Neuronal stem cell (in vitro differentiated cells): ENCODE measurements around the gene MYH9.
A peak's percentile ranks its signal among the peaks of the same experiment; 100 is the strongest.

Source experiments
- DNase-seq: peaks from one replicate; pipeline ENCODE4 v3.0.0-alpha.2; 2013; ENCODE audit warnings: low spot score
- H2AFZ ChIP-seq: one replicate; pipeline ENCODE4 v1.6.1; 2013; ENCODE audit warnings: mild to moderate bottlenecking, low read length, inconsistent platforms
- H2AK5ac ChIP-seq: 2 replicates; pipeline ENCODE4 v1.6.1; 2013; ENCODE audit warnings: low read depth, mild to moderate bottlenecking, inconsistent platforms, low read length, moderate library complexity, mixed read lengths
- H2BK120ac ChIP-seq: 2 replicates; pipeline ENCODE4 v1.6.1; 2013; ENCODE audit warnings: low read depth, mild to moderate bottlenecking, inconsistent platforms, low read length, moderate library complexity, mixed read lengths
- H2BK12ac ChIP-seq: one replicate; pipeline ENCODE4 v1.6.1; 2013; ENCODE audit warnings: low read length, inconsistent platforms
- H2BK15ac ChIP-seq: 2 replicates; pipeline ENCODE4 v1.6.1; 2013; ENCODE audit warnings: mild to moderate bottlenecking, low read length, inconsistent platforms, mixed read lengths
- H2BK5ac ChIP-seq: one replicate; pipeline ENCODE4 v1.6.1; 2013; ENCODE audit warnings: inconsistent platforms, mild to moderate bottlenecking, low read length, moderate library complexity
- H3K14ac ChIP-seq: one replicate; pipeline ENCODE4 v1.6.1; 2013; ENCODE audit warnings: low read length, inconsistent platforms
- H3K18ac ChIP-seq: 2 replicates; pipeline ENCODE4 v1.6.1; 2013; ENCODE audit warnings: low read length, inconsistent platforms
- H3K23ac ChIP-seq: 2 replicates; pipeline ENCODE4 v1.6.1; 2013; ENCODE audit warnings: low read depth, mild to moderate bottlenecking, mixed read lengths, low read length, inconsistent platforms; ENCODE audit not compliant: poor library complexity
- H3K27ac ChIP-seq: replicated peaks from 3 replicates; pipeline ENCODE4 v1.5.1; 2013; ENCODE audit warnings: low read length, inconsistent platforms
- H3K27me3 ChIP-seq, 3 experiments: 2 replicates each; pipeline ENCODE4 v1.6.1; 2013; ENCODE audit warnings: low read length in 3 of 3, mild to moderate bottlenecking in 2 of 3, inconsistent platforms in 1 of 3, low read depth in 1 of 3, mixed read lengths in 1 of 3, moderate library complexity in 1 of 3; ENCODE audit not compliant: control insufficient read depth in 3 of 3, insufficient read depth in 3 of 3
- H3K36me3 ChIP-seq, 2 donors: replicated peaks in 1 of 2; 2 replicates each; pipeline ENCODE4 v1.6.1; 2013; ENCODE audit warnings: low read length in 2 of 2; ENCODE audit not compliant: control insufficient read depth in 2 of 2, insufficient read depth in 2 of 2
- H3K4ac ChIP-seq: 2 replicates; pipeline ENCODE4 v1.6.1; 2013; ENCODE audit warnings: inconsistent platforms, mild to moderate bottlenecking, low read length, moderate library complexity
- H3K4me1 ChIP-seq, 2 donors: 1 replicate in 1 of 2; 2 replicates in 1 of 2; pipeline ENCODE4 v1.6.1; 2013; ENCODE audit warnings: low read length in 2 of 2, low read depth in 1 of 2; ENCODE audit not compliant: control insufficient read depth in 2 of 2, insufficient read depth in 1 of 2
- H3K4me2 ChIP-seq: one replicate; pipeline ENCODE4 v1.6.1; 2013; ENCODE audit warnings: mild to moderate bottlenecking, low read length, inconsistent platforms; ENCODE audit not compliant: insufficient read depth, poor library complexity, severe bottlenecking
- H3K4me3 ChIP-seq, 2 donors: 2 replicates each; pipeline ENCODE4 v1.5.1; 2013; ENCODE audit warnings: low read length in 2 of 2, mild to moderate bottlenecking in 2 of 2, inconsistent platforms in 1 of 2, moderate library complexity in 1 of 2
- H3K79me1 ChIP-seq: one replicate; pipeline ENCODE4 v1.6.1; 2013; ENCODE audit warnings: low read depth, mild to moderate bottlenecking, inconsistent platforms, low read length, moderate library complexity
- H3K9ac ChIP-seq: one replicate; pipeline ENCODE4 v1.6.1; 2013; ENCODE audit warnings: mild to moderate bottlenecking, low read depth, low read length, inconsistent platforms; ENCODE audit not compliant: poor library complexity
- H3K9me3 ChIP-seq, 2 donors: replicated peaks in 1 of 2; 2 replicates each; pipeline versions ENCODE3 to v1.6.1; 2013; ENCODE audit warnings: low read length in 2 of 2, mild to moderate bottlenecking in 2 of 2, inconsistent platforms in 1 of 2, low read depth in 1 of 2, mixed read lengths in 1 of 2, moderate library complexity in 1 of 2; ENCODE audit not compliant: control insufficient read depth in 2 of 2, insufficient read depth in 1 of 2
- H4K8ac ChIP-seq: one replicate; pipeline ENCODE4 v1.6.1; 2013; ENCODE audit warnings: low read depth, mild to moderate bottlenecking, inconsistent platforms, low read length, moderate library complexity
- H4K91ac ChIP-seq: one replicate; pipeline ENCODE4 v1.6.1; 2013; ENCODE audit warnings: low read length, low read depth, mild to moderate bottlenecking, inconsistent platforms; ENCODE audit not compliant: poor library complexity
- WGBS, 2 donors: extraction: QIAGEN DNeasy Blood & Tissue Kit; methylation state at CpG; one replicate each; pipeline ENCODE4 v1.1.7; 2013; ENCODE audit warnings: missing lambda C conversion rate in 2 of 2, mixed read lengths in 1 of 2; ENCODE audit not compliant: insufficient read length in 2 of 2, insufficient replicate concordance in 1 of 2; ENCODE audit errors: extremely low coverage in 2 of 2; 5-methylcytosine and 5-hydroxymethylcytosine counted together

The MYH9 gene

GRCh38 chr22:36364255-36365019 lies 23.3 kb downstream of the MYH9 start:
- Histone ChIP-seq H3K23ac (no peak overlapping the region), H3K14ac (no peak overlapping the region), H3K4ac (no peak overlapping the region), H2BK12ac (no peak overlapping the region), H2BK120ac (no peak overlapping the region), H3K4me1 (peaks cover 39 to 75% of the 10 kb centered on the region in 2 donors), H2BK15ac (no peak overlapping the region), H3K9me3 (no peaks in the 10 kb centered on the region), H3K4me3 (no peak overlapping the region), H3K27me3 (no peaks in the 10 kb centered on the region), H4K8ac (no peak overlapping the region), H3K79me1 (peaks cover 15% of the 10 kb centered on the region), H3K36me3 (peaks cover 0 to 25% of the 10 kb centered on the region in 2 donors), H2AFZ (no peak overlapping the region), H2BK5ac (no peak overlapping the region), H2AK5ac (no peak overlapping the region), H4K91ac (no peak overlapping the region), H3K27ac (no peak overlapping the region), H3K4me2 (no peak overlapping the region), H3K18ac (no peak overlapping the region), H3K9ac (no peak overlapping the region)
- DNase-seq, result no peak
- no CpG with 5 or more reads among the region's 7 CpGs for whole genome bisulfite sequencing, 2 donors

- Histone ChIP-seq H3K4me2 (no peak overlapping the region), H3K18ac (peak overlapping the region; percentile 50), H2BK5ac (peak overlapping the region; percentile 4), H4K91ac (no peak overlapping the region), H2BK12ac (no peak overlapping the region), H3K79me1 (peaks cover 13% of the 10 kb centered on the region), H2BK120ac (no peak overlapping the region), H3K4me1 (peaks cover 31 to 70% of the 10 kb centered on the region in 2 donors), H3K4me3 (no peak overlapping the region), H2AFZ (no peak overlapping the region), H2AK5ac (no peak overlapping the region), H3K36me3 (peaks cover 0 to 25% of the 10 kb centered on the region in 2 donors), H3K27me3 (no peaks in the 10 kb centered on the region), H3K27ac (no peak overlapping the region), H3K23ac (no peak overlapping the region), H3K4ac (no peak overlapping the region), H4K8ac (no peak overlapping the region), H3K14ac (no peak overlapping the region), H3K9me3 (no peaks in the 10 kb centered on the region), H3K9ac (no peak overlapping the region), H2BK15ac (no peak overlapping the region)
- DNase-seq, result no peak
- WGBS, 2 donors, result no CpG with 5 or more reads among the region's 4 CpGs
These were observed 24.3 kb downstream of the MYH9 start for GRCh38 chr22:36363349-36363981.

GRCh38 chr22:36362932-36363331 lies 24.8 kb downstream of the MYH9 start:
- WGBS, 2 donors, result no CpG with 5 or more reads among the region's 2 CpGs
- H3K4me3 ChIP-seq, result no peak overlapping the region
- no peak overlapping the region for H3K27ac ChIP-seq
- no peak overlapping the region for H2BK5ac ChIP-seq
- no peak overlapping the region for H3K14ac ChIP-seq
- peaks cover 0 to 25% of the 10 kb centered on the region in 2 donors for H3K36me3 ChIP-seq
- no peak overlapping the region for H4K8ac ChIP-seq
- no peak overlapping the region for H3K9ac ChIP-seq
- no peak for DNase-seq
- peaks cover 13% of the 10 kb centered on the region for H3K79me1 ChIP-seq
- H3K4me1 ChIP-seq, result peaks cover 26 to 66% of the 10 kb centered on the region in 2 donors
- H2BK120ac ChIP-seq, result no peak overlapping the region
- no peak overlapping the region for H4K91ac ChIP-seq
- no peak overlapping the region for H3K23ac ChIP-seq
- H2BK12ac ChIP-seq, result no peak overlapping the region
- no peaks in the 10 kb centered on the region for H3K9me3 ChIP-seq
- H2BK15ac ChIP-seq, result no peak overlapping the region
- H3K18ac ChIP-seq, result peak overlapping the region; percentile 38
- peak overlapping the region; percentile 38 for H2AK5ac ChIP-seq
- H3K27me3 ChIP-seq, result no peaks in the 10 kb centered on the region
- H2AFZ ChIP-seq, result no peak overlapping the region
- H3K4me2 ChIP-seq, result no peak overlapping the region
- no peak overlapping the region for H3K4ac ChIP-seq

- Histone ChIP-seq H3K36me3 (peaks cover 0 to 25% of the 10 kb centered on the region in 2 donors), H3K9me3 (no peaks in the 10 kb centered on the region)
These were observed 25.7 kb downstream of the MYH9 start for GRCh38 chr22:36362075-36362474.

More at GRCh38 chr22:36362075-36362474, 25.7 kb downstream of the MYH9 start:
- Histone ChIP-seq H3K27ac (no peak overlapping the region), H3K9ac (no peak overlapping the region), H2BK5ac (no peak overlapping the region), H2AK5ac (no peak overlapping the region), H4K91ac (no peak overlapping the region), H3K14ac (no peak overlapping the region), H3K4me3 (no peak overlapping the region), H3K4me2 (no peak overlapping the region), H2BK15ac (no peak overlapping the region), H4K8ac (no peak overlapping the region), H3K23ac (no peak overlapping the region), H3K27me3 (no peaks in the 10 kb centered on the region), H3K18ac (no peak overlapping the region), H2AFZ (no peak overlapping the region), H2BK12ac (no peak overlapping the region), H2BK120ac (no peak overlapping the region), H3K4ac (no peak overlapping the region), H3K4me1 (peaks cover 17 to 59% of the 10 kb centered on the region in 2 donors), H3K79me1 (peaks cover 12% of the 10 kb centered on the region)
- no peak for DNase-seq
- no CpG with 5 or more reads among the region's 4 CpGs for WGBS, 2 donors
